Activated naive CD8-positive, alpha-beta T cell (primary cell): Measurements from ENCODE around the gene S1PR4.
"Not testable (repeated sequence)": the region's sequence is repeated elsewhere in the genome, so short reads cannot be mapped to it uniquely, and the experiment has no call there.

Experiments
- H3K27ac Mint-ChIP-seq: one replicate; pipeline ENCODE4 v1.8.0; 2021; ENCODE audit warnings: mixed read lengths
- H3K27me3 Mint-ChIP-seq: one replicate; pipeline ENCODE4 v1.8.0; 2021; ENCODE audit warnings: mixed read lengths
- H3K36me3 Mint-ChIP-seq: one replicate; pipeline ENCODE4 v1.8.0; 2021; ENCODE audit warnings: mixed read lengths
- H3K4me1 Mint-ChIP-seq: one replicate; pipeline ENCODE4 v1.8.0; 2021; ENCODE audit warnings: low read depth, mixed read lengths
- H3K4me3 Mint-ChIP-seq: one replicate; pipeline ENCODE4 v1.8.0; 2021; ENCODE audit warnings: mild to moderate bottlenecking, mixed read lengths
- H3K9me3 Mint-ChIP-seq: one replicate; pipeline ENCODE4 v1.8.0; 2021; ENCODE audit warnings: low read depth, mixed read lengths

Gene S1PR4

DNA sequence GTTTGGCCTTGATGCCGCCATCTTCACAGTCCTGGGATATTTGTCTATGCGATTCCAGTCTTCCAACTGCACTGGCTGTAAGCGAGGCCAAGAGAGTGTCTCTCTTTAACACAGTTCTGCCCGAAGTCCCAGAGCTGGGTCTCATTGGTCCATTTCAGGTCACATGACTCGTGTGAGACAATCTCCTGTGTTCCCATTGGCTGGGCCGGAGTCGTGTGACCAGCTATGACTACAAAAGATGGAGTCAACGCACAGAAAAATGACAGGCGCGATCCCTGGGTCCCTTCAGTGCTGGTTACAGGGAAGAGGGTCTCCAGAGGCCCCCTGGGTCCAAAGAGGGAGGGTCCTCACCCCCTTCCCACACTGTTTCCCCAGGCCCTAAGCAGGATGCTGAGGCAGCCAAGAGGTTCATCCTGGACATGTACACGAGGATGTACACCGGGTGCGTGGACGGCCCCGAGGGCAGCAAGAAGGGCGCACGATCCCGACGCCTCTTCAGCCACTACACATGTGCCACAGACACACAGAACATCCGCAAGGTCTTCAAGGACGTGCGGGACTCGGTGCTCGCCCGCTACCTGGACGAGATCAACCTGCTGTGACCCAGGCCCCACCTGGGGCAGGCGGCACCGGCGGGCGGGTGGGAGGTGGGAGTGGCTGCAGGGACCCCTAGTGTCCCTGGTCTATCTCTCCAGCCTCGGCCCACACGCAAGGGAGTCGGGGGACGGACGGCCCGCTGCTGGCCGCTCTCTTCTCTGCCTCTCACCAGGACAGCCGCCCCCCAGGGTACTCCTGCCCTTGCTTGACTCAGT, 15.9 kb upstream of the S1PR4 start:
- peaks cover 4% of the 10 kb centered on the region for H3K9me3 Mint-ChIP-seq
- no peaks in the 10 kb centered on the region for H3K36me3 Mint-ChIP-seq
- H3K27ac Mint-ChIP-seq: no peak overlapping the region
- H3K27me3 Mint-ChIP-seq: no peaks in the 10 kb centered on the region
- H3K4me3 Mint-ChIP-seq: no peak overlapping the region
- peaks cover 22% of the 10 kb centered on the region for H3K4me1 Mint-ChIP-seq

- H3K27me3 Mint-ChIP-seq: no peaks in the 10 kb centered on the region
- H3K4me3 Mint-ChIP-seq: no peak overlapping the region
- peaks cover 4% of the 10 kb centered on the region for H3K9me3 Mint-ChIP-seq
- H3K27ac Mint-ChIP-seq: no peak overlapping the region
- no peaks in the 10 kb centered on the region for H3K36me3 Mint-ChIP-seq
- peaks cover 20% of the 10 kb centered on the region for H3K4me1 Mint-ChIP-seq
Measured at GRCh38 chr19:3163230-3163886, 15.2 kb upstream of the S1PR4 start.

DNA sequence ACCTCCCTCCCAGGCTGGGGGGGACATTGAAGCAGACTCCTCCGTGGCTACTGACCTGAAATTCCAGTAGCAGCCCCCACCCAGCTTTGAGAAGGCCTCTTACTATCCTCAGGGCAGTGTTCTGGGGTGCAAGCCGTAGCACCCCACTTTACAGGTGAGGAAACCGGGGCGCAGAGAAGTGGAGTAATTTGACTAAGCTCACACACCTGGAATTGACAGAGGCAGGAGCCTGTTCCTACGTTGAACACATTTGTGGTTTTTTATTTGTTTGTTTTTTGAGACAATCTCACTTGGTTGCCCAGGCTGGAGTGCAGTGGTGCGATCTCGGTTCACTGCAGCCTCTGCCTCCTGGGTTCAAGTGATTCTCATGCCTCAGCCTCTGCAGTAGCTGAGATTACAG, 14.6 kb upstream of the S1PR4 start:
- no peak overlapping the region for H3K4me3 Mint-ChIP-seq
- no peaks in the 10 kb centered on the region for H3K36me3 Mint-ChIP-seq
- H3K4me1 Mint-ChIP-seq: peaks cover 20% of the 10 kb centered on the region
- no peak overlapping the region for H3K27ac Mint-ChIP-seq
- H3K27me3 Mint-ChIP-seq: no peaks in the 10 kb centered on the region
- H3K9me3 Mint-ChIP-seq: peaks cover 4% of the 10 kb centered on the region

DNA sequence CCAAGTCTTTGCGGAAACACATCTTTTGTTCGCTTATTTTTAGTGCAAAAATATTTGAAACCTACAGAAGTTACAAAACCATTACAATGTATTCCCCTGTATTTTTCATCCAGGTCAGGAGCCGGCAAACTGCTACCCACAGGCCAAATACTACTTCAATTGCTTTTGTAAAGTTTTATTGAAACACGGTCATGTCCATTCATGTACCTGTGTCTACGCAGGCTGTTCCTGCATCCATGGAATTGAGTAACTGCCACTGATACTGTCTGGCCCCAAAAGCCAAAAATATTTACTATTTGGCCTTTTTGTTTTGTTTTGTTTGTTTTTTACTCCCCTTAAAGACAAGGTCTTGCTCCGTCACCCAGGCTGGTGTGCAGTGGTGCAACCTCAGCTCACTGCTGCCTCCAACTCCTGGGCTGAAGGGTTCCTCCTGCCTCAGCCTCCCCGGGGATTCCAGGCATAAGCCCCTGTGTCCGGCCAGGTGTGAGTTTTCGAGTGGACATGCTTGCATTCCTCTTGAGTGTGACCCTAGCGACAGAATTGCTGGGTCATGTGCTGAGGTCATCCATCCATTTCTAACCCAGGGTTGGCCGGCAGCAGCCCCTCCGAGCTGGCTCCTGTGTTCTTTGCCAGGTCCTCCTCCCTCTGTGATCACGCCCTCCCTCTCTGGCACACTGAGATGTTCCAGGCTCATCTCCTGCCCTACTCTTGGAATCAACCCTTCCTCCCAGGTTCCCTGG, 10.9 kb upstream of the S1PR4 start:
- no peaks in the 10 kb centered on the region for H3K27me3 Mint-ChIP-seq
- H3K27ac Mint-ChIP-seq: no peak overlapping the region
- H3K4me3 Mint-ChIP-seq: no peak overlapping the region

GRCh38 chr19:3171894-3172672, 6.5 kb upstream of the S1PR4 start:
- H3K9me3 Mint-ChIP-seq: no peaks in the 10 kb centered on the region
- H3K4me3 Mint-ChIP-seq: no peak overlapping the region
- no peaks in the 10 kb centered on the region for H3K36me3 Mint-ChIP-seq
- no peak overlapping the region for H3K27ac Mint-ChIP-seq
- H3K27me3 Mint-ChIP-seq: no peaks in the 10 kb centered on the region
- H3K4me1 Mint-ChIP-seq: peaks cover 16% of the 10 kb centered on the region

More for the DNA sequence above, 10.9 kb upstream of the S1PR4 start:
- H3K9me3 Mint-ChIP-seq: no peaks in the 10 kb centered on the region
- no peaks in the 10 kb centered on the region for H3K36me3 Mint-ChIP-seq
- peaks cover 17% of the 10 kb centered on the region for H3K4me1 Mint-ChIP-seq

DNA sequence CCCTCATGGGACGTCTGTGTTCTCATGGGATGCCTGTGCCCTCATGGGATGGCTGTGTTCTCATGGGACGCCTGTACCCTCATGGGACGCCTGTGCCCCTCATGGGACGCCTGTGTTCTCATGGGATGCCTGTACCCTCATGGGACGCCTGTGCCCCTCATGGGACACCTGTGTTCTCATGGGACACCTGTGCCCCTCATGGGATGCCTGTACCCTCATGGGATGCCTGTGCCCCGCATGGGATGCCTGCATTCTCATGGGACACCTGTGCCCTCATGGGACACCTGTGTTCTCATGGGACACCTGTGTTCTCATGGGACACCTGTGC, 5.9 kb upstream of the S1PR4 start:
- H3K9me3 Mint-ChIP-seq, H3K27ac Mint-ChIP-seq, H3K36me3 Mint-ChIP-seq, H3K4me3 Mint-ChIP-seq, H3K27me3 Mint-ChIP-seq: not testable (repeated sequence)
- peaks cover 18% of the 10 kb centered on the region for H3K4me1 Mint-ChIP-seq

DNA sequence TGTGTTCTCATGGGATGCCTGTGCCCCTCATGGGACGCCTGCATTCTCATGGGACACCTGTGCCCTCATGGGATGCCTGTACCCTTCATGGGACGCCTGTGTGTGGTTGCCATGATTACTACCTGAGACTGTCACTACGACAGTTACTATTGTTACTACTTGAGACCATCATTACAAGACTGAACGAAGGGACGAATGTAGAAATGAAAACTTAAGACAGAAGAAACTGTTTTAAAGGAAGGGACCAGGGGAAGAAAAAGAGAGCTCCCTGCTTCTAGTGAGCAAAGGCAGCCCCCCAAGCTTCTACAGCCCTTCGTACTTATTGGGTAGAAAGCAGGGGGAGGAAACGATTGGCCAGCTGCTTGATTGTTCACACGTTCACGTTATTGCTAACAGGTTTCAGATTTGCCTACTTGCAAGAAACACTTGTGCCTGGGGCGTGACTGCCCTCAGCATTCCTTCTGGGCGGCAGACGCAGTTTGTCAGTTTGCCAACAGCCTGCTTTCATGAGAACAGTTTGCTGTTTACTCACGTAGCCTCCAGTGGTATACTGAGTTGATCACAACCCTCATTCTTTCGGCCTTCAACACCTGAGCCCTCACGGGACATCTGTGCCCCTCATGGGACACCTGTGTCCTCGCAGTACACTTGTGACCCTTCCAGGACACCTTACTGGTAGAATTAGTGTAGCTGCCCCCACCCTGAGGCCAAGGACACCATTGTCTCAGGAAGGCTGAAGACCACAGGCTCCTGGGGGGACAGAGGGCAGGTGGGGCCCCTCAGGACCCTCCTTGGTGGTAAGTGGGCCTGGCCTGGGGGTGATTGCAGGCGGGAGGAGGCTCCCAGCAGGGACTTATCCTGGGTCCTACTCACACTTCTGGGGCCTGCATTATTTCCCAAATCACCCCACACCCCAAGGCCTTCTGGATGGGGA, 2.5 kb upstream of the S1PR4 start:
- Mint-ChIP-seq H3K27ac (peak overlapping the region; percentile 5), H3K36me3 (no peaks in the 10 kb centered on the region), H3K9me3 (no peaks in the 10 kb centered on the region), H3K27me3 (no peaks in the 10 kb centered on the region), H3K4me1 (peaks cover 24% of the 10 kb centered on the region), H3K4me3 (peak overlapping the region; percentile 81)

- no peaks in the 10 kb centered on the region for H3K27me3 Mint-ChIP-seq
- peaks cover 25% of the 10 kb centered on the region for H3K4me1 Mint-ChIP-seq
- no peaks in the 10 kb centered on the region for H3K9me3 Mint-ChIP-seq
- peak overlapping the region; percentile 81 for H3K4me3 Mint-ChIP-seq
- H3K36me3 Mint-ChIP-seq: no peaks in the 10 kb centered on the region
- H3K27ac Mint-ChIP-seq: peak overlapping the region; percentile 81
Measured at GRCh38 chr19:3176715-3177501, 1.7 kb upstream of the S1PR4 start.

DNA sequence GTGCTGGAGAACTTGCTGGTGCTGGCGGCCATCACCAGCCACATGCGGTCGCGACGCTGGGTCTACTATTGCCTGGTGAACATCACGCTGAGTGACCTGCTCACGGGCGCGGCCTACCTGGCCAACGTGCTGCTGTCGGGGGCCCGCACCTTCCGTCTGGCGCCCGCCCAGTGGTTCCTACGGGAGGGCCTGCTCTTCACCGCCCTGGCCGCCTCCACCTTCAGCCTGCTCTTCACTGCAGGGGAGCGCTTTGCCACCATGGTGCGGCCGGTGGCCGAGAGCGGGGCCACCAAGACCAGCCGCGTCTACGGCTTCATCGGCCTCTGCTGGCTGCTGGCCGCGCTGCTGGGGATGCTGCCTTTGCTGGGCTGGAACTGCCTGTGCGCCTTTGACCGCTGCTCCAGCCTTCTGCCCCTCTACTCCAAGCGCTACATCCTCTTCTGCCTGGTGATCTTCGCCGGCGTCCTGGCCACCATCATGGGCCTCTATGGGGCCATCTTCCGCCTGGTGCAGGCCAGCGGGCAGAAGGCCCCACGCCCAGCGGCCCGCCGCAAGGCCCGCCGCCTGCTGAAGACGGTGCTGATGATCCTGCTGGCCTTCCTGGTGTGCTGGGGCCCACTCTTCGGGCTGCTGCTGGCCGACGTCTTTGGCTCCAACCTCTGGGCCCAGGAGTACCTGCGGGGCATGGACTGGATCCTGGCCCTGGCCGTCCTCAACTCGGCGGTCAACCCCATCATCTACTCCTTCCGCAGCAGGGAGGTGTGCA, 587 bp downstream of the S1PR4 start:
- Mint-ChIP-seq H3K4me1 (peaks cover 39% of the 10 kb centered on the region), H3K27ac (peak overlapping the region; percentile 94), H3K36me3 (no peaks in the 10 kb centered on the region)

DNA sequence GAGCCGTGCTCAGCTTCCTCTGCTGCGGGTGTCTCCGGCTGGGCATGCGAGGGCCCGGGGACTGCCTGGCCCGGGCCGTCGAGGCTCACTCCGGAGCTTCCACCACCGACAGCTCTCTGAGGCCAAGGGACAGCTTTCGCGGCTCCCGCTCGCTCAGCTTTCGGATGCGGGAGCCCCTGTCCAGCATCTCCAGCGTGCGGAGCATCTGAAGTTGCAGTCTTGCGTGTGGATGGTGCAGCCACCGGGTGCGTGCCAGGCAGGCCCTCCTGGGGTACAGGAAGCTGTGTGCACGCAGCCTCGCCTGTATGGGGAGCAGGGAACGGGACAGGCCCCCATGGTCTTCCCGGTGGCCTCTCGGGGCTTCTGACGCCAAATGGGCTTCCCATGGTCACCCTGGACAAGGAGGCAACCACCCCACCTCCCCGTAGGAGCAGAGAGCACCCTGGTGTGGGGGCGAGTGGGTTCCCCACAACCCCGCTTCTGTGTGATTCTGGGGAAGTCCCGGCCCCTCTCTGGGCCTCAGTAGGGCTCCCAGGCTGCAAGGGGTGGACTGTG, 1.2 kb downstream of the S1PR4 start:
- no peaks in the 10 kb centered on the region for H3K27me3 Mint-ChIP-seq
- H3K36me3 Mint-ChIP-seq: no peaks in the 10 kb centered on the region
- H3K9me3 Mint-ChIP-seq: no peaks in the 10 kb centered on the region
- H3K4me1 Mint-ChIP-seq: peaks cover 46% of the 10 kb centered on the region
- peak overlapping the region; percentile 97 for H3K4me3 Mint-ChIP-seq
- peak overlapping the region; percentile 94 for H3K27ac Mint-ChIP-seq

More for the DNA sequence above, 587 bp downstream of the S1PR4 start:
- no peaks in the 10 kb centered on the region for H3K27me3 Mint-ChIP-seq
- peak overlapping the region; percentile 97 for H3K4me3 Mint-ChIP-seq
- no peaks in the 10 kb centered on the region for H3K9me3 Mint-ChIP-seq

- no peaks in the 10 kb centered on the region for H3K9me3 Mint-ChIP-seq
Measured at GRCh38 chr19:3183721-3184641, 5.4 kb downstream of the S1PR4 start.

More at GRCh38 chr19:3183721-3184641, 5.4 kb downstream of the S1PR4 start:
- Mint-ChIP-seq H3K4me1 (peaks cover 56% of the 10 kb centered on the region), H3K4me3 (peak overlapping the region; percentile 94), H3K27ac (peak overlapping the region; percentile 99), H3K36me3 (peaks cover 5% of the 10 kb centered on the region), H3K27me3 (no peaks in the 10 kb centered on the region)
